ENCODE results near the gene CLRN1. TPM values are rescaled to one million over a fixed set of nuclear protein-coding genes. Genes with fewer than 3 reads are reported as not detected.

CLRN1 gene
- total RNA-seq, 1 donor from 2014 or later: not detected

DNA sequence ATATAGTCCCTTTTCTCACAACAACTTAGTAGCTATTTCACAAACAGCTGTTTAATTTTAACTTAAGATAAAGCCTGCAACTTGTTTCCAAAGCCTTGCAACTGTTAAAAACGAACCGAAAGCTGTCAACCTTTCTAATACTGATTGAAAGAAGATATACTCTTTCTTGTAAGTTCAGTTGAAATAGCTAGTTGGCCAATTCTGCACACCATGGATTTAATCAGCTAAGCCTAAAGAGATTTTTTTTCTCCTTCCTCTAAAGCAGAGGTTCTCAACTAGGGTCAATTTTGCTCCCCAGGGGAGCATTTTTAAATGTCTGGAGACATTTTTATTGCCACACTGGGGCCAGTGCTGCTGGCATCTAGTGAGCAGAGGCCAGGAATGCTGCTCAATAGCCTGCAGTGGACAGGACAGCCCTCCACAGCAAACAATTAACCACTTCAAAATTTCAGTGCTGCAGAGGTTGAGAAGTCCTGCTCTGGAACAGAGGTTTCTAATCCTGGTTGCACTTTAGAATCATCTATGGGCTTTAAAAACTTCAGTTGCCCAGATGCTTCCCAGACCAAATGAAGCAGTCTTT, 93.4 kb downstream of the CLRN1 start:
- TF ChIP-seq CTCF (conservative IDR thresholded peaks at IDR 0.05): no peak
- Mint-ChIP-seq H3K27me3 (peaks cover 6% of the 10 kb centered on the region), H3K27ac (no peak overlapping the region), H3K36me3 (no peaks in the 10 kb centered on the region), H3K4me1 (ENCODE audit: unreplicated experiment) (peaks cover 10% of the 10 kb centered on the region), H3K4me3 (no peak overlapping the region), H3K9me3 (no peaks in the 10 kb centered on the region)
- no peak for DNase-seq (ENCODE audit: extremely low spot score, unreplicated experiment)

GRCh38 chr3:150878290-150878689, 94.2 kb downstream of the CLRN1 start:
- no peaks in the 10 kb centered on the region for H3K36me3 Mint-ChIP-seq

DNA sequence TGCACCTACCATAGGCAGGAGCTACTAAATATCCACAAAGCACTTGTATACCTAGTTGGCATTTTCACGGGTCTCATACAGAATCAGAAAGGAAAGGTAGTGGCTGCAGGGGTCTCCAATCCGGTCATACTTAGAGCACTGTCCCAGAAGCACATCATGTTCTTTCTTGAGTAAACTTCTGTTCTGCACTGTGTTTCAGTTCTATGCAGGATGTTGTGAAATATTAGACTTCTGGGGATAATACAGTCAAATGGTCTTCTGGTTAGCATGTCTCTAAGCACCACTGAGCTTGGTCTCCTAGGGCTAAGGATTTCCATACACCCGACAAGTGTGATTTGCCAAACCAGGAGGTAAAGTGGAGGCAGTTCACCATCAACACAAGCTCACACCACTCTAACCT, 95.2 kb downstream of the CLRN1 start:
- Mint-ChIP-seq H3K4me3 (no peak overlapping the region), H3K9me3 (no peaks in the 10 kb centered on the region), H3K4me1 (ENCODE audit: unreplicated experiment) (peaks cover 10% of the 10 kb centered on the region), H3K36me3 (no peaks in the 10 kb centered on the region), H3K27me3 (peaks cover 6% of the 10 kb centered on the region), H3K27ac (no peak overlapping the region)
- no peak for TF ChIP-seq CTCF (conservative IDR thresholded peaks at IDR 0.05)
- no peak for DNase-seq (ENCODE audit: extremely low spot score, unreplicated experiment)

More at GRCh38 chr3:150878290-150878689, 94.2 kb downstream of the CLRN1 start:
- Mint-ChIP-seq H3K9me3 (no peaks in the 10 kb centered on the region), H3K4me1 (ENCODE audit: unreplicated experiment) (peaks cover 10% of the 10 kb centered on the region), H3K27me3 (peaks cover 6% of the 10 kb centered on the region), H3K4me3 (no peak overlapping the region), H3K27ac (no peak overlapping the region)
- no peak for DNase-seq (ENCODE audit: extremely low spot score, unreplicated experiment)
- TF ChIP-seq CTCF (conservative IDR thresholded peaks at IDR 0.05): no peak

GRCh38 chr3:150876611-150877265, 95.8 kb downstream of the CLRN1 start:
- Mint-ChIP-seq H3K4me1 (ENCODE audit: unreplicated experiment) (peaks cover 10% of the 10 kb centered on the region), H3K27me3 (peaks cover 6% of the 10 kb centered on the region), H3K27ac (no peak overlapping the region), H3K4me3 (no peak overlapping the region), H3K9me3 (no peaks in the 10 kb centered on the region), H3K36me3 (no peaks in the 10 kb centered on the region)
- DNase-seq (ENCODE audit: extremely low spot score, unreplicated experiment): no peak
- no peak for TF ChIP-seq CTCF (conservative IDR thresholded peaks at IDR 0.05)

Other genes starting within 250 kb of the CLRN1 start
- gene SIAH2, start 209.6 kb downstream of the CLRN1 start, total RNA-seq (ENCODE audit: low replicate concordance): 18.2 and 26.6 TPM in 2 replicates
- not detected in 2 replicates for gene MINDY4B, start 67.3 kb downstream of the CLRN1 start, total RNA-seq (ENCODE audit: low replicate concordance)
- gene MED12L, start 112.9 kb upstream of the CLRN1 start, total RNA-seq (ENCODE audit: low replicate concordance): 3.2 and 6.4 TPM in 2 replicates
- gene GPR171, start 230.5 kb upstream of the CLRN1 start, total RNA-seq (ENCODE audit: low replicate concordance): not detected in 2 replicates